HG03135 (cell line): ENCODE data around the gene GPC6.

Experiments used
- ATAC-seq: cut with Tn5 transposase; IDR thresholded peaks from one replicate; pipeline ENCODE4 v1.9.1; 2021; ENCODE audit warnings: mild to moderate bottlenecking, moderate library complexity; ENCODE audit not compliant: unreplicated experiment

Gene GPC6

DNA sequence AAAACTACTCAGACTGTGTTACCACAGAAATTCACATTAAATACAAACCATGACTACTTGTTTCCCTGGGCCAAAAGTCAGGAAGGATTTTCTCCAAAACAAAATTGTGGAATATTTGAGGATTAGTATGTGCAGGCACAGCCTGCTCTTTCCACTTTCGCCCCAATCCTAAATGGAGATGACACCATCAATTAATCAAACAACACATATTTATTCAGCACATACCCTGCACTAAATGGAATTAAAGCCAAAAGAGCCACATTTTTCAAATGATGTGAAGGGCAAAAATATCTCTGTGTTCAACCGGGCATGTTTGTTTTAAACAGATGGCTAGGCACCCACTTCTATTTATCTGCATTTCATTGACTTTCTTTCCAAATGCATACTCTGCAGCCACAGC, 729.8 kb downstream of the GPC6 start:
- no peak for ATAC-seq

DNA sequence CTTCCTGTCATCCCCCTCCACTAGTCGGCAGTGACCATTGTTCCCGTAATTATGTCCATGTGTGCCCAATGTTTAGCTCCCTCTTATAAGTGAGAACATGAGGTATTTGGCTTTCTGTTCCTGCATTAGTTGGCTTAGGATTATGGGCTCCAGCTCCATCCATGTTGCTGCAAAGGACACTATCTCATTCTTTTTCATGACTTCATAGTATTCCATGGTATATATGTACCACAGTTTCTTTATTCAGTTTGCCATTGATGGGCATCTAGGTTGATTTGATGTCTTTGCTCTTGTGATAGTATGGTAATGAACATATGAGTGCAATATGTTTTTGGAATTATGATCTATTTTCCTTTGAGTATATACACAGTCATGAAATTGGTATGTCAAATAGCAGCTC, 730.8 kb downstream of the GPC6 start:
- ATAC-seq = no peak

DNA sequence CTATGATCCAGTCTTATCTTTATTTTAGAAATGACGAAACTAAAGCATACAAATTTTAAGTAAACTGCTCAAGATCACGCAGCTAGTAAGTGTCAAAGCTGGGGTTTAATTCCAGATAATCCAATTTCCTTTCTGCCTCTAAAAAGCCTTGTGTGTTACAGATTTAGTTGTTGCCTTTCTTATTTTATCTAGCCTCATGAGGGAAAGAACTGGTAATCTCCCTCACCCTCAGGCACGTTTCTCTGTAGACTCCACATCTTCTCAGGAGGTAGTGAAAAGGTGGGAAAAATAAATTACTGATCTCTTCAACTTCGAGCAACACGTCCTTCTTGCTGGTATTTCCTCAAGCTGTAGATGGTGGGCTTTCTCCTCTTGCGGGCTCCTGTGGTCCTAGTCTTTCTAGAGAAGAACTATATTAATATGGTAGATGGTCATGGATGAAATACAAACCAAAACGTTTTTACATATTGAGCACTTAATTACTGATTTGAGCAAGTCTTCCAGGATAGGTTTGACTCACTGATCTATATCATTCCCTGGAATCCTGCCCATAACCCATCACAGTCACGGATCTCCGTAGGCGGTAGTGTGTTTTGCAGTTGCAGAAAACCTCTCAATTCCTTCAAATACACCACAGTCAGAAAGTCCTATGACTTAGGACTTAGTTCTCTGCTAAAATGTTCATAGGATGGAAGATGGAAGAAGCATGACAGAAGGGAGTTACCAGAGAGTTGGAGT, 733.4 kb downstream of the GPC6 start:
- no peak for ATAC-seq

DNA sequence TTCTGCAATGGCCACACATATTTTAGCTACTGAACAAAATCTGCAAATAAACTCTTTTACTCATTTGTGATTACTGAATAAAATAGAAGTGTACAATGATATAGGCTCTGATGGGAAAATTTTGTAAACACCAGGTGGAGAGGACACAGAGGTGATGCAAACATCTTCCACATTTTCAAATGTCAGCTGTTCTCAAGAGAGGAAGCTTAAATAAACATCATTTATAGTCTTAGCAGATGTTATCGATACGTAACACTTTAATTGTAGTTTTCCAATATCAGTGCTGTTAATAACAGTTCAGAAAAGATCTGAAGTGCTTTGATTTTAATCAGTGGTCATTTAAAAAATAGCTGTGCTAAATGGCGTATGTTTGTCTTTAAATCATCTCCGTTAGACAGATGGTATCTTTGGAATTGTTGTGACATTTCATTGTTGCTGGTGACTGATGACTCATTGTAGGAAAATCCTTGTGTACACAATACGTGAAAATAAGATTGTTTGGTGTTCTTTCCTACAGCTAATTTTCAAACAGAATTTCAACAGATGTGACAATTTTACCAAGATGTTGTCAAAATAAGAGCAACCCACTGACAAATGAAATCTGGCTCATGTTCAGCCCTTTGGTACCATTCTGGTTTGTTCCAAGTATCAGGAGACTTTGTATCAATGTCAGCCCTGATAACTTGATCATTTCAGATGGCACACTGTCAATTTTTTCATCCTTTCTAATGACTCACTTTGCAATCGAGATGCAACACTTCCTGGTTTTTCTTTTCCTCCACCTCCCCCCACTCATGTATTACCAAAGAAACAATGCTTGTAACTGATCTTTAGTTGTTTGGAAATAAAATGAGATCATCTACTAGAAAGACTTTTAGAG, 736.9 kb downstream of the GPC6 start:
- ATAC-seq = no peak

DNA sequence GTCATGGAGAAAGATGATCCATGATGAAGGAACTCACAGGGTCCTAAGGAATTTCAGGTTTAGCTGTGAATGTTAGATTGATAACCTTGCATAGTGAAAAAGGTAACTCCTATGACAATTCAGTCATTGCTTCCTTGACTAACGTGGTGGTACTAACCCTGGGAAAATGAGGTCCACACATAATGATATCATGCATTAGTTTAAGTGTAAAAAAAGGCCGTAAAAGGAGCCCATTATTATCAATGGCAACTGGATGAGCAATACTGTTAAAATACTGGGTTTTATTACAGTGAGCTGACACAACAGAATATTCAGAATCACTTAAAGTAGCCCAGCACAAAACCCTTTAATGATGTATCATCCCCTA, 737.5 kb downstream of the GPC6 start:
- no peak for ATAC-seq

DNA sequence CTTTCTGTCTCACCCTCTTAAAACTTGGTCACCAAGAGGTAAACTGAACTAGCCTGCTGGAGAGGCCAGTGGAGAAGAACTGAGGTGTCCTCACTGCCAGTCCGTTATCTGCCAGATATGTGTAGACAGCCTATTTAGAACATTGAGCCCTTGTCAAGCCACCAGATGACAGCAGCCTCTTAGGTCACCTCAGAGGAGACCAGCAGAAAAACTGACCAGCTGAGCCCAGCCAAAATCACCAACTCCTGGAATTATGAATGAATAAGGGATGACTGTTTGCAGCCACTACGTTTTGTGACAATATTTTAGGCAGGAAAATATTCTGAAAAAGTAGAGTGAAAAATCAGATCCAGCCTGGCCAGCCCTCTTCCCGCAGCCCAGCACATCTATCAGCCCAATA, 739.0 kb downstream of the GPC6 start:
- ATAC-seq = no peak

DNA sequence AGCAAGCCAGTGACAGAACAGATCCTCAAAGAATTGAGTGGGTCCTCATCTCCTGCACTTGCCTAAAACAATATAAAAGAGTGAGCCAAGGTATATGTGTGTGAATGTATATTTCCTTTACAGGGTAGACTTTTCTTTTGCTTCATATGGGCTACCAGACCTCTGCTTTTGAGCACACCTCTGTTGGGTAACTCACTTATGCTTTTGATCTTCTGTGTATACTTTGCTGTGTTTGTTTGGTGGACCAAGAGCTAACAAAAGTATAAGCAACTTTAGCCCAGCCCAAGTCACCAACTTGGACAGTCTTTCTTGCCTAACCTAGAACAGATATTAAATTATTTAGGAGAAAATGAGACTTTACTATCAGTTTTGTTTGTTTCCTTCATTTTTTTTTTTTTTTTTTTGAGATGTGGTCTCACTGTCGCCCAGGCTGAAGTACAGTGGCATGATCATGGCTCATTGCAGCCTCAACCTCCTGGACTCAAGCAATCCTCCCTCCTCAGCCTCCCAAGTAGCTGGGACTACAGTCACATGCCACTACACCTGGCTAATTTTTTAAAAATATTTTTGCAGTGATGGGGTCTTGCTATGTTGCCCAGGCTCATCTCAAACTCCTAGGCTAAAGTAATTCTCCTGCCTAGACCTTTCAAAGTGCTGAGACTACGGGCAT, 739.8 kb downstream of the GPC6 start:
- ATAC-seq = no peak

DNA sequence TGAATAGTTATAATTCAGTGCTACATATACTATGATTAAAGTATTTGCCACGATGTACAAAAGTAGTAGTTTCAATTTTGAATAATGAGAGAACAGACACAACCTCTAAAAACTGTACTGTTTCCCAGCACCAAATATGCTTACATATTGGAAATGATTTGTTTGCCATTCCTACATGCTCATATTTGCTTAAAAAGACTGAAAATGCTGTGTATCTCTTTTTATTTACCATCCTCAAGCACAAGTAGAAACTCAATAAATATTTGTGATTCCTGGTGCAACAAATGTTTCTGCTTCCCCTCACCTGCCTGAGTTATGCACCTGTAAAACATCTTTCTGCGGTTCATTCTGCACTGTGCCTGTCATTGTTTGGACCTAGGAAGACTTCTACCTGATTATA, 740.7 kb downstream of the GPC6 start:
- ATAC-seq = no peak

DNA sequence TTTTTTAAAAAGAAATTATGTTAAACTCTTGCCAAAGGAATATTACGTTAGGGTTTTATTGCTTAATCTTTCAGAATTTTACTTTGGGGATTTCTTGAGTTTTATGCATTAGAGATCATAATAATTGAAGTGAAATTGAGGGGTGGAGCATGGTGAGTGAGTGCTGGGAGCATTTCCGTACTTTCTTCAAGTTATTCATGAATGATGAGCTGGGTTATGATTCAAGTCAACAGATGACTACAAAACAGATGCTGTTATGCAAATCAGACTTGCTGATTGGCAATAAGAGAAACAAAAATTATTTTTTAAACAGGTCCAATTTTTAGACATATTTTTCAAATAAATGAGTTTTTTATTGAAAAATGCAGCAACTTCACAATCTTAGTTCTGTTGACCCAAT, 748.6 kb downstream of the GPC6 start:
- ATAC-seq = no peak

DNA sequence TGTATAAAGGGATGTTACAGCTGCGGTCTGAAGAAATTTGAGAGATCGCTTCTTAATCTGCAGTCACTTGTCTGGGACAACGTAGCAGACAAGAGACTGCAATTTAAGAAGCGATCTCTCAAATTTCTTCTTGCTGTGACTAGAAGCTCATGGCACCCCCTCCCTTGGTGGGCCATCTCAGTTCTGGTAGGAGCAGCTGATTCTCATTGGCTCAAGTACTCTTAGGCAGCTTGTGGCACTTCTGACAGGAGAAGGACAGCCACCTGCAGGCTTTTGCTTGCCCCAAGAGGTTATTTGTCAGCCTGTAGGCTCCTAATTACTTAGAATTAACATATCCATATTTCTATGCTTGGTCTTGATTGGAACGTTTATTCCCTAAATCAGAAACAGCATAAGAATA, 749.9 kb downstream of the GPC6 start:
- ATAC-seq = no peak

DNA sequence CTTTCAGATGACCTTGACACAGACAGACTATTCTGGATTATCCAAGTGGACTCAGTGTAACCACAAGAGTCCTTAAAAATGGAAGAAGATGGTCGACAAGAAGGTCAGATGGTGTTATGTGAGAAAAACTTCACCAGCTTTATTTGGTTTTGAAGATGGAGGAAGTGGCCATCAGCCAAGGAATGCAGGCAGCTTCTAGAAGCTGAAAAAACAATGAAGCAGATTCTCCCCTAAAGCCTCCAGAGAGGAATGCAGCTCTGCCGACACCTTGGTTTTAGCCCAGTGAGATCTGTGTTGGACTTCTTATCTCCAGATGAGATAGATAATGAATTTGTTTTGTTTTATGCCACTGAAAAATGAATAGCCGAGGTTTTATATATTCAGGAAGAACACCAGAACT, 751.4 kb downstream of the GPC6 start:
- ATAC-seq = no peak

DNA sequence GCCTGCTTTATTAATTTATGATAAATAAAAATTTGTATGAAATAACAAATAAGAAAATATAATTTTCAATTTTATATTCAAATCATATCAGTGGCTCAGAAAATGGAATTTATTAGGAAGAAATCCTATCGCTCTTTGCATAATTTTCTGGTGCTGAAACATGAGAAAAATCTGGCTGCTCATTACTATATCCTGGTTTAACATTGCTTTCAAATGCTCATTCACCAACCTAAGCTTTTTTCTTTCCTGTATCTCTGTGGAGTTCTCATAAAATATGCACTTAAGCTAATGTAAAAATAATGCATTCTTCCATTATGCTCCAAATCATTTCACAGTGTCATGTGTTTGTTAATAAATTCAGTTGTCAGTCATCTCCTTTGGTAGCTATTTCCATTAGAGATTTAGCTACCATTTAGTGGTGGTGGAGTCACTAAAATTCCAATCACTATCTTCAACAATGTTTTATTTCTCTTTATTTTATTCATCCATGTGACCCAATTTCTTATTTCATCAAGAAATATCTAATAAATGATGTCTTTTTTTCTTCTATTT, 754.9 kb downstream of the GPC6 start:
- ATAC-seq = no peak

DNA sequence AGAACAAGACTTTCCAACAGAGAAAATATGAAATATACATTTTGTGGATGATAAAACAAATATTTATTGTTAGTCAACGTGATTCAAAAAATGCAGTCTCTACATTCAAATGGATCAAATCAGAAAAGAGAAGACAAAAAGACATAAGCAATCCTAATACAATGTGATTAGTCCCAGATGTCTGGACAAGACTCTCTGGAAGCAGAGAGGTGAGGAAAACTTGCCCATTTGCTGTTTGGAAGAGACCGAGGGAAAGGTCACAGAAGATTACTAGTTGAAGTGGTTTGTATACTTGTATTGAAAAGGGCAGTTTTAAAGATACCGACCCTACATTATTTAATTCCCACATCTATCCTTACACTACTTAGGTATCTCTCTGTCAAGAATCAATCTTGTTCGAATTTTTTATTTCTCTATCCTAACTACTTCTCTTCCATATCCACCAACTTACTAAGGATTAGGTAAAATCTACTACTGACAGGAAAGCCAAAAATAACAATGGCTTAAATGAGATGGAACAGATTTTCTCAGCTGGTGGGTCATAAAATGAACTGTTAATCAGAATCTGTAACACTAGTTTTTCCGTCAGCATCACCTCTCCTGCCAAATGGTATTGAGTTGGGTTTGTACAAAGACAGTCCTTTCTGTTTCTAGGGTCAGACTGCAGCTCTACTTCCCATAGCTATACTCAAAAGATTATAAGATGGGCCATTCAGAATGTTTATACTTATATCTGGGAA, 755.7 kb downstream of the GPC6 start:
- no peak for ATAC-seq

DNA sequence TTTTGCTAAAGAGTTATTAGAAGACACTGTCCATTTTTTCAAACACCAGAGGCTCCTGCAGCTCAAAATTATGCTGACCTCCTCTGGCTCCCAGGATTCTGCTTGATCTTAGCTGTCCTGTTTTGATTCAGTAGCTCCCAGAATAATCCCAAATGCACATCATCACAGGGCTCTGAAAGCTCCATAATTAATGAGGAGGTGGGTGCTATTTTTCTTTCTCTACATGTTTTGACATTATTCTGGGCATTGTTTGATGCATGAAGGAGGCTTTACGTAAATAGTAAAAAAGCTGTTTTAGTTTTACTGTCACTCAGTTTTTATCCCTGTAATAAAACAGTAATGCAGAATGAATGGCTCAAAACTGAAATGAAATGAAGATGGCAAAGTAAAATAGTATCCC, 757.4 kb downstream of the GPC6 start:
- no peak for ATAC-seq

DNA sequence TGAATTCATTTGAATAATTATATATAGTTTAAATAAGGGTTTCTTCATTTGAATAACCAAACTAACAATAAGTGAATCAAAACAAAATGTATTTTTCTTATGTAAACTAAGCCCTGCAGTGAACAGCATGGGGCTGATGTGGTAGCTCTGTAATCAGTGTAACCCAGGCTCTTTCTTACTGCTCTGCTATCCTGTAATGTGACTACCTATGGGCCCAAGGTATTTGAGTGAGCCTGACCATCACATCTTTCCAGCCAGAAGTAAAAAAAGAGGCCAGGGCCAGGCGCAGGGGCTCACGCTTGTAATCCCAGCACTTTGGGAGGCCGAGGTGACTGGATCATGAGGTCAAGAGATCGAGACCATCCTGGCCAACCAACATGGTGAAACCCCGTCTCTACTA, 758.3 kb downstream of the GPC6 start:
- no peak for ATAC-seq

DNA sequence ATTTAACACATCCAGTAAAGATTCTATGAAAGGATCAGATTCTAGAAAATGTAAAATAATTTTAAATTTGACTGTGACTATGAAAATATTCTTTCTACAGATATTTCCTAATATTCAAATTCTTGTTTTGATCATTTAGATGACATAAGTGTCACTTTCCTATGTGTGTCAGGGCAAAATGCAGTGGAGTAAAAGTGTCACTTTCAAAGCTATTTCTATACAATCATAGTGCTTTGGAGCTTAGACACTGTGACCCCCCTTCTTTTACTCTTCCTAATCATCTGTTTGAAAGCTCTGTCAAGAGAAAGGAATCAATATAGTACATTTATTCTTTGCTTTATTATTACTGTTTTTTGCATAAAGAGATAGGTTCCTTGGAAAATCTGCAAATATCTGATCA, 760.9 kb downstream of the GPC6 start:
- no peak for ATAC-seq

DNA sequence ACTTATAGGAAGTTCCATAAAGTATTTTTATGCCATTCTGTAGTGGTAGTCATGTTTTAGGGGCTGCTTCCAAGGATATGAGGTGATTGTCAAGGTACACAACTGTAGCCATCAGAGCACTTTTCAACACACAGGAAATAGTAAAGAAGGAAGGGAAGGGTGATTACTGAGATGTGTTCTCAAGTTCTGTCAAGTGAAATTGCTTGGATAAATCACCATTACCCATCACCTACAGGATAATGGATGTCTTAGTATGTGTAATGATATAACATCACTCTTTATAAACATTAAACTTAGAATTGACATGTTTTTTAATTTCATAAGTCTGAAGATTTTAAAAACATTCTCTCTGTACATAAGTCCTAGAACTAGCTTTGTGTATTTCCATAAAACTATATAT, 765.0 kb downstream of the GPC6 start:
- ATAC-seq = no peak

DNA sequence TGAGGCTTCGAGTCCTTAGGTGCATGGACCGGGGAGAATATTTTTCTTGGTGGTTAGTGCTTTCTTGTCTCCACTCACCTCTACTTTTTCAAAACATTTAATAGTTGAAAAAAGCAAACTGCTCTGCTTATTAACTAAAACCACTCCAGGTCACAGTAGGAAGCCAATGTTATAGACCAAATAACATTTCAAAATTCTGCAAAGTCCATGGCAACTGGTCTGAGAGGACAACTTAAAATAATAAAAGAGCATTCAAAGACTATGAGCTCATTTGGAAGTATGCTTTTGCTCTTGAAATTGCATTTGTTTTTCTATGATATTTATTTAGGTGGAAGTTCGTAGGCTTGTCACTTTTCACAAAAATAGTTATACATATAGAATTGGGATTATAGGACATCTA, 769.9 kb downstream of the GPC6 start:
- ATAC-seq = no peak

DNA sequence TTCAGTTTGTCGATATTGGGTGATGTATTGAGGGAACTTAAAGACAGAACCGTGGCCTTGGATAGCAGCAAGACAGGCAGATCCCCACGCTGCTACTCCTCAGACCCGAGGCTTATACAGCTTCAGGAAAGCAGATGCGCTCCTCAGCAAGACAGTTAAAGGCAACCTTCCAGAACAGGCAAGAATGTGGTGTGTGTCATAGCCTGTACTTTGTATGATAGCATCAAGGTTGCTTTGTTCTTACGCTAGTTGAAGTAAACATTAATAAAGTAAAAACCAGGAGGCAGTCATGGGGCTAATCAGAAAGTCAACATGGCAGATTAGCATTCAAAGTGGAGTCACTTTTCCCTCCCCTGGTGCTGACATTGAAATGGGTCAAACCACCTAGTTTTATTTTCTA, 779.7 kb downstream of the GPC6 start:
- no peak for ATAC-seq

DNA sequence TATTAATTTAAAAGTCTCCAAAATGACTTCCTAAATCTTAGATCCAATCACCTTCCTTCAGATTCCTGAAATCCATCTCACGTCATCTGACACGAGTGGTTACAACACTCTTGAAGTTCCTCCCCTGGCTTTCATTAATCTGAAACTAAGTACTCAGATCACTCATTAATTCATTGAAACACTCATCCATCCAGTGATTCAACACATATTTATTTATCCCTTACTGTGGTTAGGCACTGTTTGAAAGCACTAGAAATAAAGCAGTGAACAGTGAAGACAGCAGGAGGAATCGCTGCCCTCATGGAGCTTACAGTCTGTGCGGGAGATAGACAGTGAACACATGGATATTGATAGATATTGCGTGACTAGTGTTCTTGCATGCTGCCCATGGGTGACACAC, 780.5 kb downstream of the GPC6 start:
- no peak for ATAC-seq

DNA sequence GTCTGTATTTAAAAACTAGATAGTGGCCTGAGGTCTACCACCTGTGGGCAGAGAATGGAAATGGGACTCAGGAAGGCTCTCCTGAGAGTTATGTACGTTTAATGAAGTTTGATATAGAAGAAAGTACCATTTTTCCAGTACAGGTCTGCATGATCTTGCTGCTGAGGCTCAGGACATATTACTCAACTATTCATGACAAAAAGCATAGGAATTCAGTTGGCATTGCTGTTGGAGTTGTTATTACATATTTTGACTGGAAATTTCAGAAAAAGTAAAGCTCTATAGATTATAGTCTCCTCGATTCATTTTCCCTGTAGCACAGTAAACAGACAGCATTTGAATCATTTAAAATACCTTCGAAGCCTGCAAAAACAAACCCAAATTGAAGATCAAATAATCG, 783.1 kb downstream of the GPC6 start:
- ATAC-seq = no peak
